ENCODE measurements around the gene CSKMT.
"Not testable (repeated sequence)": the region's sequence is repeated elsewhere in the genome, so short reads cannot be mapped to it uniquely, and the experiment has no call there.

CSKMT gene

DNA sequence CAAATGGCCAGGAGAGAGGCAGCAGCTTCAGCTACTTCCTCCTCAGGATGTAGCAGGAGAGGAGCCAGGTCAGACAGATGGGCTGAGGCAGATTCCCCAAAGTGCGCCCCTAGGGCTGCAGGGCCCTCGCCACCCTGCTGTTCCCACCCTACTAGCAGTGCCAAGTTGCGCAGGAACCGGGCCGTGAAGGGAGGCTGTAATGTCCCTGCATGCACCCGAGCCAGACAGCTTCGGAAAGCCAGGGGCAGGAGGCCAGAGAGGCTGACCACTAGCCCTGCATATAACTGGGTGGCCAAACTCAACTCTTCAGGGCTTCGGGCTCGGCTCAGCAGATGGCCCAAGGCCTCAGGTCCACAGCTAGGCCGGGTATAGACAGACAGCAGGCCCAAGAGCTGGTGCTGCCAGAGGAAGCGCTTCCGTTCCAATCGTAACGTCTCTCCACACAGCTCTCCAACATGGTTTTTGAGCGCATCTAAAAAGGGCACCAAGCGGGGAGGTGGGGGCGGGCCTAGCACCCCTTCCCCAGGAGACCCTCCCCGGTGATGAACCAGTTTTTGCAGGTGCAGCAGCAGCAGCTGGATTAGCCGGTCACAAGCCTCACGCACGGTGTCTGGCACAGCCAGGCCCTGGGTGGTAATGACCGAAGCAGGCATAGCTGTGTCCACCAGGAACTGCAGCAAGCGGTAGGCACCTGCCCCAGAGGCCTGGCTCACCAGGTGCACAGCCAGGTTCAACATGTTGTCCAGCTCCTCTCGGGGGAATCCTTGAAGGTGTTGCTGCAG, 16.7 kb upstream of the CSKMT start:
- FAIRE-seq (no peak), DNase-seq (ENCODE audit: insufficient read length, low spot score) (no peak)
- TF ChIP-seq, protein P1, sequence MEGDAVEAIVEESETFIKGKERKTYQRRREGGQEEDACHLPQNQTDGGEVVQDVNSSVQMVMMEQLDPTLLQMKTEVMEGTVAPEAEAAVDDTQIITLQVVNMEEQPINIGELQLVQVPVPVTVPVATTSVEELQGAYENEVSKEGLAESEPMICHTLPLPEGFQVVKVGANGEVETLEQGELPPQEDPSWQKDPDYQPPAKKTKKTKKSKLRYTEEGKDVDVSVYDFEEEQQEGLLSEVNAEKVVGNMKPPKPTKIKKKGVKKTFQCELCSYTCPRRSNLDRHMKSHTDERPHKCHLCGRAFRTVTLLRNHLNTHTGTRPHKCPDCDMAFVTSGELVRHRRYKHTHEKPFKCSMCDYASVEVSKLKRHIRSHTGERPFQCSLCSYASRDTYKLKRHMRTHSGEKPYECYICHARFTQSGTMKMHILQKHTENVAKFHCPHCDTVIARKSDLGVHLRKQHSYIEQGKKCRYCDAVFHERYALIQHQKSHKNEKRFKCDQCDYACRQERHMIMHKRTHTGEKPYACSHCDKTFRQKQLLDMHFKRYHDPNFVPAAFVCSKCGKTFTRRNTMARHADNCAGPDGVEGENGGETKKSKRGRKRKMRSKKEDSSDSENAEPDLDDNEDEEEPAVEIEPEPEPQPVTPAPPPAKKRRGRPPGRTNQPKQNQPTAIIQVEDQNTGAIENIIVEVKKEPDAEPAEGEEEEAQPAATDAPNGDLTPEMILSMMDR (IDR thresholded peaks at IDR 0.05; ENCODE audit: insufficient read depth, missing control alignments), result no peak

DNA sequence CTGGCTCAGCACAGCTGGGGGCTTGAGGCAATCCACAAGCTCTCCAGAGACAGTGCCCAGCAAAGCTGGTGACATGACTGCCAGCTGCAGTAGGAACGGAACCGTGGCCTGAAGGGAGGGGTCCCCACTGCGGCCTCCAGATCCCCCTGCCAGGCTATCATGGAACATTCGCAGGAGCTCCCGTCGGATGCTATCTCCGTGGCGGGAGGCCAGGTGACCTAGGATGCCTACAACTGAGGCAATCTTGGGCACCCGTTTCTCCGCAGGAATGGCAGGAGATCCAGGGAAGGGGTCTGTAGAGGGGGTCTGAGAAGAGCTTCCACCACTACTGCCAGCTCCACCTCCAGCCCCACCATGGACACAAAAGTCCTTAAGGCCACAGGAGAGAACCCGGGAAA, 16.1 kb upstream of the CSKMT start:
- TF ChIP-seq, protein P1 (IDR thresholded peaks at IDR 0.05; ENCODE audit: insufficient read depth, missing control alignments), result no peak
- DNase-seq (ENCODE audit: insufficient read length, low spot score), result no peak
- FAIRE-seq, result no peak

DNA sequence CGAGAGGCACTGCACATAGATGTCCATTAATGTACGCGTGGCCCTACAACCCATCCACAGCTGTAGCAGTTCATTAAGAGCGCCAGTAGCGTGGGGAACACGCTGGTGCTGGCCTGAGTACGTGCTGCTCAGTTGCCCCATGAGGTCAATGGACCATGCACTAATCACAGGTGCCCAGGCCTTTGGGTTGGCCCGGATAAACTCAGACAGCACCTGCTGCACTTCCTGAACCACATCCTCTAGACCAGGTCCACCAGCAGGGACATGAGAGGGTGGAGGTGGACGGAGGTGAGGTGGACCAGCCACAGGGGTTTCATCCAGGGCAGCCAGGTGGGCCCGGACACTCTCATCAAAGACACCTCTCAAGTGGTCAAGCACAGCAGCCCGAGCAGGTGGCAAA, 15.6 kb upstream of the CSKMT start:
- TF ChIP-seq, protein P1 (IDR thresholded peaks at IDR 0.05; ENCODE audit: insufficient read depth, missing control alignments), result no peak
- no peak for DNase-seq (ENCODE audit: insufficient read length, low spot score)
- no peak for FAIRE-seq

DNA sequence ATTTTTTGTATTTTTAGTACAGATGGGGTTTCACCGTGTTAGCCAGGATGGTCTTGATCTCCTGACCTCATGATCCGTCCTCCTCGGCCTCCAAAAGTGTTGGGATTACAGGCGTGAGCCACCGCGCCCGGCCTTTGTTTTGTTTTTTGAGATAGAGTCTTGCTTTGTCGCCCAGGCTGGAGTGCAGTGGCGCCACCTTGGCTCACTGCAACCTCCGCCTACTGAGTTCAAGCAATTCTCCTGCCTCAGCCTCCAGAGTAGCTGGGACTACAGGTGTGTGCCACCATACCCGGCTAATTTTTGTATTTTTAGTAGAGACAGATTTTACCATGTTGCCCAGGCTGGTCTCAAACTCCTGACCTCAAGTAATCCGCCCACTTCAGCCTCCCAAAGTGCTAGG, 14.8 kb upstream of the CSKMT start:
- DNase-seq (ENCODE audit: insufficient read length, low spot score); FAIRE-seq: not testable (repeated sequence)

DNA sequence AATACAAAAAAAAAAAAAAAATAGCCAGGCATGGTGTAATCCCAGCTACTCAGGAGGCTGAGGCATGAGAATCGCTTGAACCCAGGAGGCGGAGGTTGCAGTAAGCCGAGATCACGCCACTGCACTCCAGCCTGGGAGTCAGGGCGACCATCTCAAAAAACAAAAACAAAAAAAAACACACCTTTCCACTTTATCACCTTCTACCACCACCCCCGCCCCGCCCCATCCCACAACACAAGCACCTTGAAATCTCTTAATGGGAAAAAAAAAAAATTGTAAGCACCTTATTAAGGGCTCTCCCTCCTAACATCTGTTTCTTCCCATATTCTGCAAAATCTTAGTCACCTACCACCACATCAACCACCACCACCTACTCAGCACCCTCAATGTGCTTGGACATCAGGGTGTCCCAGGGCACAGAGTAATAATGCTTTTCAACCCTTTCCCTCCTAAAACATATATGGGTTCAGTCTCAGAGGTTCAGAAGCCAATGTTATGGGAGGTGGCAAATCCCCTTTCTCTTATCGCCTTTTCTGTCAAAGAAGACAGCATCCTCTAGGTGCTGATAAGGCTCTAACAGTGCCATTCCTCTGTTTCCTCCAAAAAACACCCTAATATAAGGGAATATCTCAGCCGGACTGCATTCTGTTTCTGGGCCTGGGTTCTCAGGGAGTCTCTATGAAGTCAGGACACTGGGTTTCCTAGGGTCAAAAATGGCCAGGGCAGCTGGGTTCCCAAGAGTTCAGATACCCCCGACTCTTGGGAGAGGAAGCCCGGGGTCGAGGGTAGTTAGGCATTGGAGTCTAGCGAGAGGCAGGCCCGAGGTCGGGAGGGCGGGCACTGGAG, 12.7 kb upstream of the CSKMT start:
- DNase-seq (ENCODE audit: insufficient read length, low spot score) (no peak), FAIRE-seq (no peak)
- TF ChIP-seq, protein P1 (IDR thresholded peaks at IDR 0.05; ENCODE audit: insufficient read depth, missing control alignments), result no peak

DNA sequence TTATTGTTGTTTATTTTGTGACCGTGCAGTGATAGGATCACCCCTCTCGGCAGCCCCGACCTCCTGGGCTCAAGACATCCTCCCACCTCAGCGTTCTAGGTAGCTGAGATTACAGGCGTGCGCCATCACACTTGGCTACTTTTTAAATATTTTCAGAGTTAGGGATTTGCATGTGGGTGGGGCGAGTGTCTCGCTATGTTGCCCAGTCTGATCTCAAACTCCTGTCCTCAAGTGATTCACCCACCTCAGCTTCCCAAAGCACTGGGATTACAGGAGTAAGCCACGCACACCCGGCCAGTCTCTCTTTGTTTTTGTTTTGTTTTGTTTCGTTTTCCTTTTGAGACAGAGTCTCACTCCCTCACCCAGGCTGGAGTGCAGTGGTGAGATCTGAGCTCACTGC, 10.8 kb upstream of the CSKMT start:
- FAIRE-seq (no peak), DNase-seq (ENCODE audit: insufficient read length, low spot score) (no peak)
- TF ChIP-seq, protein P1 (IDR thresholded peaks at IDR 0.05; ENCODE audit: insufficient read depth, missing control alignments), result no peak

DNA sequence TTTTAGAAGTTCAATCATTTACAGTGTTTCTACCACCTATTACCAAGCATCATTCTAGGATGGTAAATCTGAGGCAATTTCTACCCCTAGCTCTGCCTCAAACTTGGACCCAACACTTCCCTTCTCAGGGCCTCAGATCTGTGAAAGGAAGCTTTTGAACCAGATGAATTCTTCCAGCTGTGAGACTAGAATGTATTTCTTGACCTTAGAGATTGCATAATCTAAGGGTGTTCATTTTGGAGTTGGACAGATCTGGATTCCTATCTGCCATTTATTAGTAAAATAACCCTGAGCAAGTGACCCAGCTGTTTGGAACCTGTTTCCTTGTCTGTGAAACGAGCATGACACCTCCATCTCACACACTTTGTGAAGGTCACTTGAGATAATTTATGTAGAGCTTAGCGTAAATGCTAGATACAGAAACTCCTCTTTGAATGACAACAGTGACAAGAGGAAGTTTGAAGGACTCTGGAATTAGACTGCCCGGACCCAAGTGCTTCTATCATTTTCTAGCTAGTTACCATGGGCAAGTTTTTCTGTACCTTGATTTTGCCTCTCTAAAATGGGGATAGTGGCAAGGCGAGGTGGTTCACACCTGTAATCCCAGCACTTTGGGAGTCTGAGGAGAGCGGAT, 8.2 kb upstream of the CSKMT start:
- TF ChIP-seq, protein P1 (IDR thresholded peaks at IDR 0.05; ENCODE audit: insufficient read depth, missing control alignments), result no peak
- FAIRE-seq (no peak), DNase-seq (ENCODE audit: insufficient read length, low spot score) (no peak)

Data from D721Med (cell line).